ENCODE results near the gene KCNC3.
A peak's percentile ranks its signal among the peaks of the same experiment; 100 is the strongest.

Gene KCNC3

DNA sequence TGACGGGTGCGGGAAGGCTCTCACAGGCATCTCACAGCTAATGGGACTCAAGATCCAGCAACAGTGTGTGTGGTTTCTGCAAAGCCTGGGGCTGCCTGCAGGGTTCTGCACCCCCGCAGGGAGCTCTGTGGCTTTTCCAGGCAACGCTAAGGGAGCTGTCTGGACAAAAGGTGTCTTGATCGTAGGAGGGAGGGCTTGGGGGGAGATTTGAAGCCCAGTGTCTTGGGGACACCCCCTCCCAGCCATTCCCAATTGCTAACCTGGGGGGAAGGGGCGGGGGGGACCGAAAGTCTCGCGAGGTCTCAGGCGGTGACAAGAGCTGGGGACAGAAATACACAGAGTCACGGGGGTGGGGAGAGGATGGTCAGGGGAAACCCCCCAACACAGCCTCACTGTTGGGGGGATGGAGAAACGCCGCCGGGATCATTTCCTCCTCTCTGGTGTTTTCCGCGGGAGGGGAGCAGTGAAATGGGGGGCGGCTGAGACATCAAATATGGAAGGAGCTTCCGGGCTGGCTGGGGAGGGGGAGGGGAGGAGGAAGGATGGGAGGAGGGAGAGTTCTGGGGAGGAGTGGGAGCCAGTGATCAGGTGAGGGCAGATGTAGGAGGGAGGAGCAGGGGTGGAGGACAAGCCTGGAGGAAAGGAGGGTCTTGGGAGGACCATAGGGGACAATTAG, 13.3 kb downstream of the KCNC3 start (continued):
- TF ChIP-seq, protein P1, sequence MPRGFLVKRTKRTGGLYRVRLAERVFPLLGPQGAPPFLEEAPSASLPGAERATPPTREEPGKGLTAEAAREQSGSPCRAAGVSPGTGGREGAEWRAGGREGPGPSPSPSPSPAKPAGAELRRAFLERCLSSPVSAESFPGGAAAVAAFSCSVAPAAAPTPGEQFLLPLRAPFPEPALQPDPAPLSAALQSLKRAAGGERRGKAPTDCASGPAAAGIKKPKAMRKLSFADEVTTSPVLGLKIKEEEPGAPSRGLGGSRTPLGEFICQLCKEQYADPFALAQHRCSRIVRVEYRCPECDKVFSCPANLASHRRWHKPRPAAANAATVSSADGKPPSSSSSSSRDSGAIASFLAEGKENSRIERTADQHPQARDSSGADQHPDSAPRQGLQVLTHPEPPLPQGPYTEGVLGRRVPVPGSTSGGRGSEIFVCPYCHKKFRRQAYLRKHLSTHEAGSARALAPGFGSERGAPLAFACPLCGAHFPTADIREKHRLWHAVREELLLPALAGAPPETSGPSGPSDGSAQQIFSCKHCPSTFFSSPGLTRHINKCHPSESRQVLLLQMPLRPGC (tag by site-specific recombination; IDR thresholded peaks at IDR 0.05): no peak
- TF ChIP-seq, protein P2, sequence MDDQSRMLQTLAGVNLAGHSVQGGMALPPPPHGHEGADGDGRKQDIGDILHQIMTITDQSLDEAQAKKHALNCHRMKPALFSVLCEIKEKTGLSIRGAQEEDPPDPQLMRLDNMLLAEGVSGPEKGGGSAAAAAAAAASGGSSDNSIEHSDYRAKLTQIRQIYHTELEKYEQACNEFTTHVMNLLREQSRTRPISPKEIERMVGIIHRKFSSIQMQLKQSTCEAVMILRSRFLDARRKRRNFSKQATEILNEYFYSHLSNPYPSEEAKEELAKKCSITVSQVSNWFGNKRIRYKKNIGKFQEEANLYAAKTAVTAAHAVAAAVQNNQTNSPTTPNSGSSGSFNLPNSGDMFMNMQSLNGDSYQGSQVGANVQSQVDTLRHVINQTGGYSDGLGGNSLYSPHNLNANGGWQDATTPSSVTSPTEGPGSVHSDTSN (CRISPR knock-in tag; IDR thresholded peaks at IDR 0.05): no peak
- TF ChIP-seq SP3 (tag by site-specific recombination; IDR thresholded peaks at IDR 0.05) (peak; percentile 82), WT1 (tag by site-specific recombination; IDR thresholded peaks at IDR 0.05) (peak; percentile 70), ZNF184 (tag by site-specific recombination; IDR thresholded peaks at IDR 0.05) (no peak), GLIS1 (tag by site-specific recombination; IDR thresholded peaks at IDR 0.05) (peak; percentile 63; the same call in 1 of the 2 replicates), ZNF629 (tag by site-specific recombination; IDR thresholded peaks at IDR 0.05) (peak; percentile 30; the same call in 1 of the 2 replicates), MEIS1 (CRISPR knock-in tag; IDR thresholded peaks at IDR 0.05; ENCODE audit: borderline replicate concordance) (no peak), SCRT1 (tag by site-specific recombination; IDR thresholded peaks at IDR 0.05; ENCODE audit: borderline replicate concordance) (peak; percentile 42; the same call in 1 of the 2 replicates), ZNF777 (tag by site-specific recombination; IDR thresholded peaks at IDR 0.05; ENCODE audit: borderline replicate concordance) (no peak), SP7 (tag by site-specific recombination; IDR thresholded peaks at IDR 0.05) (peak; percentile 71), ZNF514 (tag by site-specific recombination; IDR thresholded peaks at IDR 0.05) (no peak), ZNF133 (tag by site-specific recombination; IDR thresholded peaks at IDR 0.05) (no peak), ZEB2 (tag by site-specific recombination; IDR thresholded peaks at IDR 0.05) (0 out of 2 replicates have a peak, but pooled peaks have one; percentile 23), KLF16 (tag by site-specific recombination; IDR thresholded peaks at IDR 0.05) (peak; percentile 59), ZNF391 (tag by site-specific recombination; IDR thresholded peaks at IDR 0.05; ENCODE audit: borderline replicate concordance, low read depth) (peak; percentile 30; the same call in 1 of the 2 replicates), ZNF510 (tag by site-specific recombination; IDR thresholded peaks at IDR 0.05; ENCODE audit: insufficient replicate concordance) (no peak), MYNN (tag by site-specific recombination; IDR thresholded peaks at IDR 0.05; ENCODE audit: borderline replicate concordance) (no peak), ZNF302 (tag by site-specific recombination; IDR thresholded peaks at IDR 0.05; ENCODE audit: low read depth) (no peak)
- TF ChIP-seq, protein P3, sequence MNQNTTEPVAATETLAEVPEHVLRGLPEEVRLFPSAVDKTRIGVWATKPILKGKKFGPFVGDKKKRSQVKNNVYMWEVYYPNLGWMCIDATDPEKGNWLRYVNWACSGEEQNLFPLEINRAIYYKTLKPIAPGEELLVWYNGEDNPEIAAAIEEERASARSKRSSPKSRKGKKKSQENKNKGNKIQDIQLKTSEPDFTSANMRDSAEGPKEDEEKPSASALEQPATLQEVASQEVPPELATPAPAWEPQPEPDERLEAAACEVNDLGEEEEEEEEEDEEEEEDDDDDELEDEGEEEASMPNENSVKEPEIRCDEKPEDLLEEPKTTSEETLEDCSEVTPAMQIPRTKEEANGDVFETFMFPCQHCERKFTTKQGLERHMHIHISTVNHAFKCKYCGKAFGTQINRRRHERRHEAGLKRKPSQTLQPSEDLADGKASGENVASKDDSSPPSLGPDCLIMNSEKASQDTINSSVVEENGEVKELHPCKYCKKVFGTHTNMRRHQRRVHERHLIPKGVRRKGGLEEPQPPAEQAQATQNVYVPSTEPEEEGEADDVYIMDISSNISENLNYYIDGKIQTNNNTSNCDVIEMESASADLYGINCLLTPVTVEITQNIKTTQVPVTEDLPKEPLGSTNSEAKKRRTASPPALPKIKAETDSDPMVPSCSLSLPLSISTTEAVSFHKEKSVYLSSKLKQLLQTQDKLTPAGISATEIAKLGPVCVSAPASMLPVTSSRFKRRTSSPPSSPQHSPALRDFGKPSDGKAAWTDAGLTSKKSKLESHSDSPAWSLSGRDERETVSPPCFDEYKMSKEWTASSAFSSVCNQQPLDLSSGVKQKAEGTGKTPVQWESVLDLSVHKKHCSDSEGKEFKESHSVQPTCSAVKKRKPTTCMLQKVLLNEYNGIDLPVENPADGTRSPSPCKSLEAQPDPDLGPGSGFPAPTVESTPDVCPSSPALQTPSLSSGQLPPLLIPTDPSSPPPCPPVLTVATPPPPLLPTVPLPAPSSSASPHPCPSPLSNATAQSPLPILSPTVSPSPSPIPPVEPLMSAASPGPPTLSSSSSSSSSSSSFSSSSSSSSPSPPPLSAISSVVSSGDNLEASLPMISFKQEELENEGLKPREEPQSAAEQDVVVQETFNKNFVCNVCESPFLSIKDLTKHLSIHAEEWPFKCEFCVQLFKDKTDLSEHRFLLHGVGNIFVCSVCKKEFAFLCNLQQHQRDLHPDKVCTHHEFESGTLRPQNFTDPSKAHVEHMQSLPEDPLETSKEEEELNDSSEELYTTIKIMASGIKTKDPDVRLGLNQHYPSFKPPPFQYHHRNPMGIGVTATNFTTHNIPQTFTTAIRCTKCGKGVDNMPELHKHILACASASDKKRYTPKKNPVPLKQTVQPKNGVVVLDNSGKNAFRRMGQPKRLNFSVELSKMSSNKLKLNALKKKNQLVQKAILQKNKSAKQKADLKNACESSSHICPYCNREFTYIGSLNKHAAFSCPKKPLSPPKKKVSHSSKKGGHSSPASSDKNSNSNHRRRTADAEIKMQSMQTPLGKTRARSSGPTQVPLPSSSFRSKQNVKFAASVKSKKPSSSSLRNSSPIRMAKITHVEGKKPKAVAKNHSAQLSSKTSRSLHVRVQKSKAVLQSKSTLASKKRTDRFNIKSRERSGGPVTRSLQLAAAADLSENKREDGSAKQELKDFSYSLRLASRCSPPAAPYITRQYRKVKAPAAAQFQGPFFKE (tag by site-specific recombination; IDR thresholded peaks at IDR 0.05; ENCODE audit: borderline replicate concordance): no peak
- TF ChIP-seq, protein P4, sequence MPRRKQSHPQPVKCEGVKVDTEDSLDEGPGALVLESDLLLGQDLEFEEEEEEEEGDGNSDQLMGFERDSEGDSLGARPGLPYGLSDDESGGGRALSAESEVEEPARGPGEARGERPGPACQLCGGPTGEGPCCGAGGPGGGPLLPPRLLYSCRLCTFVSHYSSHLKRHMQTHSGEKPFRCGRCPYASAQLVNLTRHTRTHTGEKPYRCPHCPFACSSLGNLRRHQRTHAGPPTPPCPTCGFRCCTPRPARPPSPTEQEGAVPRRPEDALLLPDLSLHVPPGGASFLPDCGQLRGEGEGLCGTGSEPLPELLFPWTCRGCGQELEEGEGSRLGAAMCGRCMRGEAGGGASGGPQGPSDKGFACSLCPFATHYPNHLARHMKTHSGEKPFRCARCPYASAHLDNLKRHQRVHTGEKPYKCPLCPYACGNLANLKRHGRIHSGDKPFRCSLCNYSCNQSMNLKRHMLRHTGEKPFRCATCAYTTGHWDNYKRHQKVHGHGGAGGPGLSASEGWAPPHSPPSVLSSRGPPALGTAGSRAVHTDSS (tag by site-specific recombination; IDR thresholded peaks at IDR 0.05): peak; percentile 74
- TF ChIP-seq, protein P5, sequence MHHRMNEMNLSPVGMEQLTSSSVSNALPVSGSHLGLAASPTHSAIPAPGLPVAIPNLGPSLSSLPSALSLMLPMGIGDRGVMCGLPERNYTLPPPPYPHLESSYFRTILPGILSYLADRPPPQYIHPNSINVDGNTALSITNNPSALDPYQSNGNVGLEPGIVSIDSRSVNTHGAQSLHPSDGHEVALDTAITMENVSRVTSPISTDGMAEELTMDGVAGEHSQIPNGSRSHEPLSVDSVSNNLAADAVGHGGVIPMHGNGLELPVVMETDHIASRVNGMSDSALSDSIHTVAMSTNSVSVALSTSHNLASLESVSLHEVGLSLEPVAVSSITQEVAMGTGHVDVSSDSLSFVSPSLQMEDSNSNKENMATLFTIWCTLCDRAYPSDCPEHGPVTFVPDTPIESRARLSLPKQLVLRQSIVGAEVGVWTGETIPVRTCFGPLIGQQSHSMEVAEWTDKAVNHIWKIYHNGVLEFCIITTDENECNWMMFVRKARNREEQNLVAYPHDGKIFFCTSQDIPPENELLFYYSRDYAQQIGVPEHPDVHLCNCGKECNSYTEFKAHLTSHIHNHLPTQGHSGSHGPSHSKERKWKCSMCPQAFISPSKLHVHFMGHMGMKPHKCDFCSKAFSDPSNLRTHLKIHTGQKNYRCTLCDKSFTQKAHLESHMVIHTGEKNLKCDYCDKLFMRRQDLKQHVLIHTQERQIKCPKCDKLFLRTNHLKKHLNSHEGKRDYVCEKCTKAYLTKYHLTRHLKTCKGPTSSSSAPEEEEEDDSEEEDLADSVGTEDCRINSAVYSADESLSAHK (tag by site-specific recombination; IDR thresholded peaks at IDR 0.05): no peak
- TF ChIP-seq, protein P6, sequence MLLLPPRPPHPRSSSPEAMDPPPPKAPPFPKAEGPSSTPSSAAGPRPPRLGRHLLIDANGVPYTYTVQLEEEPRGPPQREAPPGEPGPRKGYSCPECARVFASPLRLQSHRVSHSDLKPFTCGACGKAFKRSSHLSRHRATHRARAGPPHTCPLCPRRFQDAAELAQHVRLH (tag by site-specific recombination; IDR thresholded peaks at IDR 0.05): no peak

Measured in HEK293 (cell line).